Measurements from ENCODE around the gene GLIS1. TPM values are rescaled to one million over a fixed set of nuclear protein-coding genes. Genes with fewer than 3 reads are reported as not detected.

GLIS1 gene
- total and polyA plus RNA-seq, 2 experiments from 2014 or later = 0.22 to 0.61 TPM

GRCh38 chr1:53682881-53683280 is 56.1 kb downstream of the GLIS1 start:
- in situ Hi-C loops (cut with MboI) = no loop called here
- Histone ChIP-seq H3K36me3 (ENCODE audit: low read depth) (no peaks in the 10 kb centered on the region), H3K27ac (no peak overlapping the region), H3K27me3 (replicated peaks; ENCODE audit: insufficient read depth) (peaks cover 24% of the 10 kb centered on the region), H4K20me1 (ENCODE audit: insufficient read depth) (no peaks in the 10 kb centered on the region), H3K79me2 (ENCODE audit: insufficient read depth) (no peaks in the 10 kb centered on the region), H3K4me2 (ENCODE audit: unreplicated experiment) (no peak overlapping the region), H3K4me1 (ENCODE audit: insufficient read depth) (no peaks in the 10 kb centered on the region), H3K9ac (no peak overlapping the region), H3K4me3 (no peak overlapping the region), H3F3A (ENCODE audit: insufficient read depth) (no peaks in the 10 kb centered on the region), H2AFZ (no peak overlapping the region), H3K9me2 (ENCODE audit: insufficient read depth) (no peaks in the 10 kb centered on the region), H3K9me3 (ENCODE audit: low read depth) (no peaks in the 10 kb centered on the region)
- TF ChIP-seq EZH2 (IDR thresholded peaks at IDR 0.05; ENCODE audit: insufficient read depth, poor library complexity, severe bottlenecking) = no peak
- no peak for TF ChIP-seq EZH2phosphoT487 (IDR thresholded peaks at IDR 0.05; ENCODE audit: insufficient read depth, low read depth)
- DNase-seq = no peak
- WGBS, 2 experiments (ENCODE audit: low coverage in 1 of 2, low lambda C conversion rate in 2 of 2, missing lambda C conversion rate in 2 of 2) = 92 to 93% methylated on average over 6 of the region's 6 CpGs

- H3K9me3 ChIP-seq (ENCODE audit: low read depth) = no peaks in the 10 kb centered on the region
- H3K4me3 ChIP-seq = no peak overlapping the region
- in situ Hi-C loops (cut with MboI) = no loop called here
- peaks cover 24% of the 10 kb centered on the region for H3K27me3 ChIP-seq (replicated peaks; ENCODE audit: insufficient read depth)
- TF ChIP-seq EZH2 (IDR thresholded peaks at IDR 0.05; ENCODE audit: insufficient read depth, poor library complexity, severe bottlenecking) (no peak), EZH2phosphoT487 (IDR thresholded peaks at IDR 0.05; ENCODE audit: insufficient read depth, low read depth) (no peak)
- H3K4me2 ChIP-seq (ENCODE audit: unreplicated experiment) = no peak overlapping the region
- H3K27ac ChIP-seq = no peak overlapping the region
- WGBS, 2 experiments (ENCODE audit: low coverage in 1 of 2, low lambda C conversion rate in 2 of 2, missing lambda C conversion rate in 2 of 2) = 49% methylated on average over 15 of the region's 15 CpGs
- no peak overlapping the region for H3K9ac ChIP-seq
- H3K36me3 ChIP-seq (ENCODE audit: low read depth) = no peaks in the 10 kb centered on the region
- H2AFZ ChIP-seq = no peak overlapping the region
- peak; percentile 40 for DNase-seq
- no peaks in the 10 kb centered on the region for H3K4me1 ChIP-seq (ENCODE audit: insufficient read depth)
- H3K79me2 ChIP-seq (ENCODE audit: insufficient read depth) = no peaks in the 10 kb centered on the region
- H3K9me2 ChIP-seq (ENCODE audit: insufficient read depth) = no peaks in the 10 kb centered on the region
- no peaks in the 10 kb centered on the region for H4K20me1 ChIP-seq (ENCODE audit: insufficient read depth)
- no peaks in the 10 kb centered on the region for H3F3A ChIP-seq (ENCODE audit: insufficient read depth)
Measured at GRCh38 chr1:53681977-53682685, 56.8 kb downstream of the GLIS1 start.

- no peak for DNase-seq
- no peaks in the 10 kb centered on the region for H3K9me3 ChIP-seq (ENCODE audit: low read depth)
- H3K9ac ChIP-seq = no peak overlapping the region
- H3K4me3 ChIP-seq = no peak overlapping the region
- H3F3A ChIP-seq (ENCODE audit: insufficient read depth) = no peaks in the 10 kb centered on the region
- in situ Hi-C loops (cut with MboI) = no loop called here
- H3K9me2 ChIP-seq (ENCODE audit: insufficient read depth) = no peaks in the 10 kb centered on the region
- H3K36me3 ChIP-seq (ENCODE audit: low read depth) = no peaks in the 10 kb centered on the region
- H3K27ac ChIP-seq = no peak overlapping the region
- no peaks in the 10 kb centered on the region for H3K79me2 ChIP-seq (ENCODE audit: insufficient read depth)
- H3K4me1 ChIP-seq (ENCODE audit: insufficient read depth) = no peaks in the 10 kb centered on the region
- no peak overlapping the region for H2AFZ ChIP-seq
- no peaks in the 10 kb centered on the region for H4K20me1 ChIP-seq (ENCODE audit: insufficient read depth)
- TF ChIP-seq EZH2 (IDR thresholded peaks at IDR 0.05; ENCODE audit: insufficient read depth, poor library complexity, severe bottlenecking) = no peak
- no peak for TF ChIP-seq EZH2phosphoT487 (IDR thresholded peaks at IDR 0.05; ENCODE audit: insufficient read depth, low read depth)
- peaks cover 21% of the 10 kb centered on the region for H3K27me3 ChIP-seq (replicated peaks; ENCODE audit: insufficient read depth)
- no peak overlapping the region for H3K4me2 ChIP-seq (ENCODE audit: unreplicated experiment)
- 46 to 47% methylated on average over 6 of the region's 6 CpGs for WGBS, 2 experiments (ENCODE audit: low coverage in 1 of 2, low lambda C conversion rate in 2 of 2, missing lambda C conversion rate in 2 of 2)
Measured at GRCh38 chr1:53681351-53681976, 57.5 kb downstream of the GLIS1 start.

GRCh38 chr1:53680868-53681267 is 58.1 kb downstream of the GLIS1 start:
- H2AFZ ChIP-seq = no peak overlapping the region
- no peaks in the 10 kb centered on the region for H4K20me1 ChIP-seq (ENCODE audit: insufficient read depth)
- no peak overlapping the region for H3K27ac ChIP-seq
- no peaks in the 10 kb centered on the region for H3K9me2 ChIP-seq (ENCODE audit: insufficient read depth)
- no peaks in the 10 kb centered on the region for H3K9me3 ChIP-seq (ENCODE audit: low read depth)
- no peak overlapping the region for H3K4me2 ChIP-seq (ENCODE audit: unreplicated experiment)
- no peak for DNase-seq
- H3K27me3 ChIP-seq (replicated peaks; ENCODE audit: insufficient read depth) = peaks cover 15% of the 10 kb centered on the region
- in situ Hi-C loops (cut with MboI) = no loop called here
- H3K9ac ChIP-seq = no peak overlapping the region
- 60 to 66% methylated on average over 8 of the region's 8 CpGs for WGBS, 2 experiments (ENCODE audit: low coverage in 1 of 2, low lambda C conversion rate in 2 of 2, missing lambda C conversion rate in 2 of 2)
- H3K79me2 ChIP-seq (ENCODE audit: insufficient read depth) = no peaks in the 10 kb centered on the region
- TF ChIP-seq EZH2 (IDR thresholded peaks at IDR 0.05; ENCODE audit: insufficient read depth, poor library complexity, severe bottlenecking) (no peak), EZH2phosphoT487 (IDR thresholded peaks at IDR 0.05; ENCODE audit: insufficient read depth, low read depth) (no peak)
- no peaks in the 10 kb centered on the region for H3K4me1 ChIP-seq (ENCODE audit: insufficient read depth)
- no peaks in the 10 kb centered on the region for H3F3A ChIP-seq (ENCODE audit: insufficient read depth)
- no peak overlapping the region for H3K4me3 ChIP-seq
- H3K36me3 ChIP-seq (ENCODE audit: low read depth) = no peaks in the 10 kb centered on the region

Measured in GM23248 (cell line).